ENCODE results near the gene TMEM175.

DNA sequence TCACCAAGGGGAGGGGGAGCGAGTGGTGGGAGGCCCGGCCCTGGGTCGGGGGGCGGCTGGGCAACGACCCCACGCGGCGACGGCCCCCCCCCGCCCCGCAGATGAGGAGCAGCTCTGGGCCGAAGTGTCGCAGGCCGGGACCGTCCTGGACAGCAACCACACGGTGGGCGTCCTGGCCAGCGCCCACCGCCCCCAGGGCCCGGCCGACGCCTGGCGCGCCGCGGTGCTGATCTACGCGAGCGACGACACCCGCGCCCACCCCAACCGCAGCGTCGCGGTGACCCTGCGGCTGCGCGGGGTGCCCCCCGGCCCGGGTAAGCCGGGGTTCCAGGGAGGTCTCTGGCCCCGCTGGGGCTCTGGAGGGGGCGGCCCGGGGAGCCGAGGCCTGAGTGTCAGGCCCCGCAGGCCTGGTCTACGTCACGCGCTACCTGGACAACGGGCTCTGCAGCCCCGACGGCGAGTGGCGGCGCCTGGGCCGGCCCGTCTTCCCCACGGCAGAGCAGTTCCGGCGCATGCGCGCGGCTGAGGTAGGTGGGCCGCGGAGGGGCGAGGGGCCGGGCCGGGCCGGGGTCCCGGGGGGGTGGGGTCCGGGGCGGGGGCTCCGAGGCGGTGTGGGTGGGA lies 70.5 kb downstream of the TMEM175 start:
- no peak for TF ChIP-seq POLR2A (IDR thresholded peaks at IDR 0.05)
- TF ChIP-seq, protein P1, sequence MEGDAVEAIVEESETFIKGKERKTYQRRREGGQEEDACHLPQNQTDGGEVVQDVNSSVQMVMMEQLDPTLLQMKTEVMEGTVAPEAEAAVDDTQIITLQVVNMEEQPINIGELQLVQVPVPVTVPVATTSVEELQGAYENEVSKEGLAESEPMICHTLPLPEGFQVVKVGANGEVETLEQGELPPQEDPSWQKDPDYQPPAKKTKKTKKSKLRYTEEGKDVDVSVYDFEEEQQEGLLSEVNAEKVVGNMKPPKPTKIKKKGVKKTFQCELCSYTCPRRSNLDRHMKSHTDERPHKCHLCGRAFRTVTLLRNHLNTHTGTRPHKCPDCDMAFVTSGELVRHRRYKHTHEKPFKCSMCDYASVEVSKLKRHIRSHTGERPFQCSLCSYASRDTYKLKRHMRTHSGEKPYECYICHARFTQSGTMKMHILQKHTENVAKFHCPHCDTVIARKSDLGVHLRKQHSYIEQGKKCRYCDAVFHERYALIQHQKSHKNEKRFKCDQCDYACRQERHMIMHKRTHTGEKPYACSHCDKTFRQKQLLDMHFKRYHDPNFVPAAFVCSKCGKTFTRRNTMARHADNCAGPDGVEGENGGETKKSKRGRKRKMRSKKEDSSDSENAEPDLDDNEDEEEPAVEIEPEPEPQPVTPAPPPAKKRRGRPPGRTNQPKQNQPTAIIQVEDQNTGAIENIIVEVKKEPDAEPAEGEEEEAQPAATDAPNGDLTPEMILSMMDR (IDR thresholded peaks at IDR 0.05) = no peak

Measured in prostate gland (tissue), 2 donors.